IMR-90 (cell line): Measurements from ENCODE around the gene LAMA4. TPM values are rescaled to one million over a fixed set of nuclear protein-coding genes. Genes with fewer than 3 reads are reported as not detected.

Source experiments
- ATAC-seq: fragments of 200-7000 bp; cut with Tn5 transposase; 2 replicates; pipeline ENCODE4 v1.9.1; 2020; ENCODE audit warnings: low read depth, mild to moderate bottlenecking, moderate library complexity
- BruUV-seq: library from RNA; stranded (reverse); fragments of 400-500 nt; replicated peaks from 2 replicates; lab custom pipeline; 2021; lab: Mats Ljungman, UMichigan
- CTCF ChIA-PET: fragments of 300-600 bp; formaldehyde crosslinking; extraction: SDS; loops from one replicate; lab custom pipeline; 2021; ENCODE audit warnings: antibody characterized with exemption; lab: Yijun Ruan, JAX
- POLR2A ChIA-PET: fragments of 300-600 bp; sonication (Branson Sonifier 250); formaldehyde crosslinking; loops from one replicate; lab custom pipeline; 2022; ENCODE audit warnings: antibody characterized with exemption; ENCODE audit not compliant: unreplicated experiment; lab: Charles Lee
- DNase-seq: peaks from one replicate; pipeline ENCODE4 v3.0.0; 2013
- H2AFZ ChIP-seq: replicated peaks from 2 replicates; pipeline ENCODE3; 2013; ENCODE audit warnings: low read length, mild to moderate bottlenecking; ENCODE audit not compliant: poor library complexity
- H2AK5ac ChIP-seq: 2 replicates; pipeline ENCODE4 v1.6.1; 2013; ENCODE audit warnings: low read depth, low read length, inconsistent platforms
- H2AK9ac ChIP-seq: replicated peaks from 2 replicates; pipeline ENCODE3; 2013; ENCODE audit warnings: mild to moderate bottlenecking, low read depth, low read length, moderate library complexity; ENCODE audit not compliant: poor library complexity
- H2BK120ac ChIP-seq: 2 replicates; pipeline ENCODE4 v1.6.1; 2013; ENCODE audit warnings: low read depth, low read length, inconsistent platforms
- H2BK15ac ChIP-seq: 3 replicates; pipeline ENCODE4 v1.6.1; 2013; ENCODE audit warnings: low read depth, low read length, inconsistent platforms
- H2BK20ac ChIP-seq: 2 replicates; pipeline ENCODE4 v1.6.1; 2013; ENCODE audit warnings: low read depth, mild to moderate bottlenecking, inconsistent platforms, low read length, moderate library complexity
- H2BK5ac ChIP-seq: 2 replicates; pipeline ENCODE4 v1.6.1; 2013; ENCODE audit warnings: mild to moderate bottlenecking, low read depth, low read length, inconsistent platforms; ENCODE audit not compliant: poor library complexity, severe bottlenecking
- H3K14ac ChIP-seq: replicated peaks from 2 replicates; pipeline ENCODE4 v1.6.1; 2013; ENCODE audit warnings: low read depth, low read length, inconsistent platforms
- H3K18ac ChIP-seq: 2 replicates; pipeline ENCODE4 v1.6.1; 2013; ENCODE audit warnings: low read depth, low read length, control low read depth
- H3K23ac ChIP-seq: 2 replicates; pipeline ENCODE4 v1.6.1; 2013; ENCODE audit warnings: low read depth, low read length, inconsistent platforms
- H3K27ac ChIP-seq: 2 replicates; pipeline ENCODE4 v1.5.1; 2013; ENCODE audit warnings: mild to moderate bottlenecking, control low read depth, low read length; ENCODE audit not compliant: insufficient read depth
- H3K27me3 ChIP-seq: 2 replicates; pipeline ENCODE4 v1.6.1; 2013; ENCODE audit warnings: low read length; ENCODE audit not compliant: control insufficient read depth, insufficient read depth
- H3K36me3 ChIP-seq: 2 replicates; pipeline ENCODE4 v1.6.1; 2013; ENCODE audit warnings: low read length, mixed read lengths; ENCODE audit not compliant: control insufficient read depth, insufficient read depth
- H3K4ac ChIP-seq: 2 replicates; pipeline ENCODE4 v1.6.1; 2013; ENCODE audit warnings: low read depth, low read length, inconsistent platforms
- H3K4me1 ChIP-seq: 2 replicates; pipeline ENCODE4 v1.6.1; 2013; ENCODE audit warnings: low read length, mixed read lengths; ENCODE audit not compliant: control insufficient read depth, insufficient read depth
- H3K4me2 ChIP-seq: 2 replicates; pipeline ENCODE4 v1.6.1; 2013; ENCODE audit warnings: low read depth, mild to moderate bottlenecking, control low read depth, low read length, moderate library complexity
- H3K4me3 ChIP-seq: 2 replicates; pipeline ENCODE4 v1.5.1; 2013; ENCODE audit warnings: low read depth, mild to moderate bottlenecking, control low read depth, low read length, moderate library complexity; ENCODE audit not compliant: insufficient read depth
- H3K56ac ChIP-seq: 2 replicates; pipeline ENCODE4 v1.6.1; 2013; ENCODE audit warnings: low read length, inconsistent platforms; ENCODE audit not compliant: insufficient read depth; ENCODE audit errors: extremely low read depth
- H3K79me1 ChIP-seq, 2 experiments: 2 replicates each; pipeline ENCODE4 v1.6.1; 2013; ENCODE audit warnings: low read length in 2 of 2, inconsistent platforms in 1 of 2, low read depth in 1 of 2
- H3K9ac ChIP-seq: 2 replicates; pipeline ENCODE4 v1.6.1; 2013; ENCODE audit warnings: low read depth, low read length, control low read depth
- H3K9me1 ChIP-seq: 2 replicates; pipeline ENCODE4 v1.6.1; 2013; ENCODE audit warnings: low read length, inconsistent platforms; ENCODE audit not compliant: insufficient read depth
- H3K9me3 ChIP-seq: 2 replicates; pipeline ENCODE4 v1.6.1; 2013; ENCODE audit warnings: low read length; ENCODE audit not compliant: control insufficient read depth, insufficient read depth
- H4K20me1 ChIP-seq: 2 replicates; pipeline ENCODE4 v1.6.1; 2013; ENCODE audit warnings: low read length, inconsistent platforms; ENCODE audit not compliant: insufficient read depth
- H4K5ac ChIP-seq: 2 replicates; pipeline ENCODE4 v1.6.1; 2013; ENCODE audit warnings: mild to moderate bottlenecking, low read depth, low read length, control low read depth
- H4K8ac ChIP-seq, 2 experiments: 2 replicates each; pipeline ENCODE4 v1.6.1; 2013; ENCODE audit warnings: low read depth in 2 of 2, low read length in 2 of 2, control low read depth in 1 of 2, inconsistent platforms in 1 of 2
- H4K91ac ChIP-seq: 2 replicates; pipeline ENCODE4 v1.6.1; 2013; ENCODE audit warnings: low read depth, low read length, inconsistent platforms; ENCODE audit not compliant: insufficient read depth
- BHLHE40 ChIP-seq: fragments of 150-350 bp; IDR thresholded peaks from 2 replicates; pipeline ENCODE4 v1.6.1; 2016; ENCODE audit warnings: mild to moderate bottlenecking, low read depth, low read length
- CHD1 ChIP-seq: IDR thresholded peaks from 2 replicates; pipeline ENCODE4 v1.6.1; 2012; ENCODE audit warnings: low read depth, low read length, improper control_type of control experiment
- CTCF ChIP-seq: conservative IDR thresholded peaks from 2 replicates; pipeline ENCODE4 v1.5.1; 2012; ENCODE audit warnings: mild to moderate bottlenecking, low read depth, low read length, improper control_type of control experiment
- ELK1 ChIP-seq: fragments of 150-350 bp; IDR thresholded peaks from 2 replicates; pipeline ENCODE4 v1.6.1; 2016; ENCODE audit warnings: low read depth, mild to moderate bottlenecking, low read length, moderate library complexity, borderline replicate concordance
- FOS ChIP-seq: fragments of 150-350 bp; IDR thresholded peaks from 2 replicates; pipeline ENCODE4 v1.6.1; 2016; ENCODE audit warnings: low read depth, low read length
- MXI1 ChIP-seq: IDR thresholded peaks from 2 replicates; pipeline ENCODE4 v1.6.1; 2012; ENCODE audit warnings: low read depth, mild to moderate bottlenecking, low read length, moderate library complexity, borderline replicate concordance
- RAD21 ChIP-seq: IDR thresholded peaks from 2 replicates; pipeline ENCODE4 v1.6.1; 2012; ENCODE audit warnings: low read length, improper control_type of control experiment
- RCOR1 ChIP-seq: IDR thresholded peaks from 2 replicates; pipeline ENCODE4 v1.6.1; 2012; ENCODE audit warnings: mild to moderate bottlenecking, low read length, improper control_type of control experiment; ENCODE audit not compliant: insufficient replicate concordance
- RFX5 ChIP-seq: IDR thresholded peaks from 2 replicates; pipeline ENCODE4 v1.8.0; 2012; ENCODE audit warnings: low read depth, mild to moderate bottlenecking, low read length, moderate library complexity
- SMC3 ChIP-seq: fragments of 150-350 bp; IDR thresholded peaks from 2 replicates; pipeline ENCODE4 v1.6.1; 2016; ENCODE audit warnings: low read depth, mild to moderate bottlenecking, antibody characterized with exemption, low read length, moderate library complexity
- USF2 ChIP-seq: fragments of 150-350 bp; IDR thresholded peaks from 2 replicates; pipeline ENCODE4 v1.6.1; 2017; ENCODE audit warnings: mild to moderate bottlenecking, antibody characterized with exemption, low read length, low read depth
- WGBS, 2 experiments: methylation state at CpG; one replicate each; pipeline versions ENCODE4 v1.1.5 to v1.1.7; 2013; ENCODE audit warnings: missing lambda C conversion rate in 2 of 2; ENCODE audit not compliant: insufficient read length in 1 of 2; ENCODE audit errors: extremely low coverage in 2 of 2; 5-methylcytosine and 5-hydroxymethylcytosine counted together
- dilution Hi-C: fragments of 300-500 bp; cut with HindIII; formaldehyde crosslinking; loops from one replicate; pipeline ENCODE4 v1.14.3; 2018; ENCODE audit warnings: low sequenced_read_pairs; ENCODE audit not compliant: unreplicated experiment
- in situ Hi-C: fragments of 300-500 bp; cut with MboI; formaldehyde crosslinking; loops from 3 replicates; pipeline ENCODE4 v1.14.3; 2019; ENCODE audit warnings: low sequenced_read_pairs, inconsistent platforms, mixed read lengths
- intact Hi-C: fragments of 100-400 bp; cut with micrococcal nuclease; formaldehyde crosslinking; loops from 2 replicates; pipeline ENCODE4 v1.10.0; 2022
- polyA plus RNA-seq, 3 experiments: library from polyadenylated mRNA; depleted of rRNA; stranded (reverse); fragments of >200 nt; gene quantifications; 2 replicates each; pipeline ENCODE4 v1.2.3, GENCODE V29; 2012; ENCODE audit warnings: low replicate concordance in 1 of 3
- total RNA-seq: library from RNA; depleted of rRNA; stranded (reverse); fragments of >200 nt; gene quantifications from 2 replicates; pipeline ENCODE4 v1.2.3, GENCODE V29; 2012

The LAMA4 gene
- total and polyA plus RNA-seq, 2 of the 4 experiments (the other 2 are of a cell fraction), result 33.9 to 35.8 TPM

GRCh38 chr6:112180095-112180820, 74.1 kb downstream of the LAMA4 start:
- BruUV-seq, result no TSS peak
- POLR2A ChIA-PET, result no interaction called here
- CTCF ChIA-PET, result interaction anchor here (0.8 to 2.5 kb wide), 13 partner anchors 9 to 191 kb away, joined by 3 to 16 read pairs (median 5); no protein-coding TSS in a partner anchor
- H3K4me1 ChIP-seq, result peaks cover 3% of the 10 kb centered on the region; the same call in 1 of the 2 replicates
- no peak overlapping the region; the same call in 1 of the 2 replicates for H3K4ac ChIP-seq
- H2BK120ac ChIP-seq, result no peak overlapping the region
- H4K91ac ChIP-seq, result no peak overlapping the region
- no peak overlapping the region for H2BK15ac ChIP-seq
- no peak overlapping the region for H2AFZ ChIP-seq
- no peak overlapping the region for H2AK9ac ChIP-seq
- DNase-seq, result peak; percentile 92
- no peak overlapping the region for H4K5ac ChIP-seq
- peak overlapping the region; percentile 76; the same call in 1 of the 2 replicates for H2BK20ac ChIP-seq
- ATAC-seq, result peak; percentile 66; the same call in 1 of the 2 replicates
- intact Hi-C loops, result loop anchor here (1.0 to 5.0 kb wide), 3 partner anchors 117 to 192 kb away; no protein-coding TSS in a partner anchor
- peak overlapping the region in 1 of 2 experiments; percentile 55; a peak in 1 of 4 replicates for H4K8ac ChIP-seq
- no peaks in the 10 kb centered on the region for H3K9me3 ChIP-seq
- H3K27ac ChIP-seq, result no peak overlapping the region
- no peak overlapping the region for H3K14ac ChIP-seq
- H3K4me3 ChIP-seq, result no peak overlapping the region
- H3K4me2 ChIP-seq, result no peak overlapping the region
- H3K36me3 ChIP-seq, result peaks cover 24% of the 10 kb centered on the region
- no peaks in the 10 kb centered on the region for H4K20me1 ChIP-seq
- H2BK5ac ChIP-seq, result peak overlapping the region; percentile 9
- TF ChIP-seq RAD21, result peak; percentile 91
- TF ChIP-seq CTCF, result peak; percentile 79
- TF ChIP-seq RCOR1, result no peak
- TF ChIP-seq BHLHE40, result no peak
- TF ChIP-seq CHD1, result no peak
- TF ChIP-seq MXI1, result no peak
- TF ChIP-seq RFX5, result no peak
- TF ChIP-seq SMC3, result peak; percentile 95
- TF ChIP-seq ELK1, result no peak
- no peak for TF ChIP-seq FOS
- TF ChIP-seq USF2, result no peak
- peak overlapping the region; percentile 50; the same call in 1 of the 2 replicates for H3K18ac ChIP-seq
- dilution Hi-C loops, result no loop called here
- H3K79me1 ChIP-seq, result no peaks in the 10 kb centered on the region
- H3K9ac ChIP-seq, result no peak overlapping the region
- no peak overlapping the region for H3K23ac ChIP-seq
- in situ Hi-C loops, result loop anchor here (25.0 kb wide), 1 partner anchor 1732 kb away; no protein-coding TSS in a partner anchor
- H3K9me1 ChIP-seq, result peaks cover 9% of the 10 kb centered on the region; the same call in 1 of the 2 replicates
- H2AK5ac ChIP-seq, result no peak overlapping the region
- no peak overlapping the region for H3K56ac ChIP-seq
- H3K27me3 ChIP-seq, result no peaks in the 10 kb centered on the region
- no CpG with 5 or more reads among the region's 6 CpGs for WGBS, 2 experiments
